Left renal pelvis (tissue), 4 donors: ENCODE measurements around the gene PLEKHA7. TPM values are rescaled to one million over a fixed set of nuclear protein-coding genes. Genes with fewer than 3 reads are reported as not detected.
"Not testable (repeated sequence)": the region's sequence is repeated elsewhere in the genome, so short reads cannot be mapped to it uniquely, and the experiment has no call there.

Experiments
- DNase-seq, 4 donors: peaks; one replicate each; pipeline ENCODE4 v3.0.0-alpha.2; 2013; ENCODE audit warnings: low read depth in 4 of 4, low spot score in 3 of 4
- polyA plus RNA-seq, 4 donors: library from polyadenylated mRNA; unstranded; fragments of 120-200 nt; gene quantifications; one replicate each; pipeline ENCODE4 v1.2.1, GENCODE V29; 2013; ENCODE audit not compliant: insufficient read length in 4 of 4

Gene PLEKHA7
- polyA plus RNA-seq: 10 to 100 TPM in 3 of 4 donors, 1 to 10 TPM in 1; 5.4 to 55.4 (median 47.2) TPM

- no peak for DNase-seq
Observed at GRCh38 chr11:17014321-17014832, at the start of gene PLEKHA7. TSS of gene PLEKHA7 (minus strand) at chr11:17014414. CDS start at chr11:17014401, 13 bp downstream.

DNA sequence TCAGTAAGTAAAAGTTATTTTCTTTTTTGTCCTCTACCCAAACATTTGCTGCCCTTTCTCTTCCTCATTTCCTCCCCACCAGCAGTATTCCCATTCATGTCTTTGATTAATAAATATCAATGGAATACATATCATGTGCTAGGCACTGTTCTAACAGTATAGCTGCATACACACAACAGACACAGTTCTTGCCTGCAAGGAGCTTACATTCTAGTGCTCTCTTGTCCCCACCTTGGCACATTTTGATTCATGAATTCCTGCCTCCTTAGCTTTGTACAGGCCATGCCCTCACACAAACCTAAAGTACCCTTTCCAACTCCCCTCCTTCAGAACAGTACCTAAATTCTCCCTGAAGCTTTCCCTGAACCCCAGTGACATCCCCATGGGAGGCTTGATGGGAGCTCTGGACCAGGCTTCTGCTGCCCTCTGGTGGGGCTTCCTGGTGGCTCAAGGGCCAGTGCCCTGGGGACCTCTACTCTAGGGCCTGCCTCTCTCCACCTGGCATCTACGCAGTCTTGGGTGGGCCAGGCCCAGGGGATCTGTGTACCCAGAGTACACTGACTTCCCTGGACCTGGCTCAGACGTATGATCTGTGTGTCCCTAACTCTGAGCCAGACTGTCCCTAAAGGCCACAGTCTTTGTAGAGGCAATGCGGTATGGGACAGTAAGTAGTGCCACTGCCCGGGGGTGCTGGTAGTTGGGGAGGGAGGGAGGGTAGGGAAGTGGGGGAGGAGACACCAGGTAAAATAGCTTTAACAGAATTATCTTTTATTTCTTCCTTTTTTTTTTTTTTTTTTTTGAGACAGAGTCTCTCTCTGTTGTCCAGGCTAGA lies 49.2 kb upstream of the PLEKHA7 start:
- no peak for DNase-seq

DNA sequence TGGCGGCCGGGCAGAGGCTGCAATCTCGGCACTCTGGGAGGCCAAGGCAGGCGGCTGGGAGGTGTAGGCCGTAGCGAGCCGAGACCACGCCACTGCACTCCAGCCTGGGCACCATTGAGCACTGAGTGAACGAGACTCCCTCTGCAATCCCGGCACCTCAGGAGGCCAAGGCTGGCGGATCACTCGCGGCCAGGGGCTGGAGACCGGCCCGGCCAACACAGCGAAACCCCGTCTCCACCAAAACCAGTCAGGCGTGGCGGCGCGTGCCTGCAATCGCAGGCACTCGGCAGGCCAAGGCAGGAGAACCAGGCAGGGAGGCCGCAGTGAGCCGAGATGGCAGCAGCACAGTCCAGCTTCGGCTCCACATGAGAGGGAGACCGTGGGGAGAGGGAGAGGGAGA lies 36.9 kb upstream of the PLEKHA7 start:
- DNase-seq: not testable (repeated sequence)

GRCh38 chr11:17048491-17048890 lies 34.3 kb upstream of the PLEKHA7 start:
- not testable (repeated sequence) for DNase-seq

GRCh38 chr11:17046690-17047089 lies 32.5 kb upstream of the PLEKHA7 start:
- DNase-seq: no peak

DNA sequence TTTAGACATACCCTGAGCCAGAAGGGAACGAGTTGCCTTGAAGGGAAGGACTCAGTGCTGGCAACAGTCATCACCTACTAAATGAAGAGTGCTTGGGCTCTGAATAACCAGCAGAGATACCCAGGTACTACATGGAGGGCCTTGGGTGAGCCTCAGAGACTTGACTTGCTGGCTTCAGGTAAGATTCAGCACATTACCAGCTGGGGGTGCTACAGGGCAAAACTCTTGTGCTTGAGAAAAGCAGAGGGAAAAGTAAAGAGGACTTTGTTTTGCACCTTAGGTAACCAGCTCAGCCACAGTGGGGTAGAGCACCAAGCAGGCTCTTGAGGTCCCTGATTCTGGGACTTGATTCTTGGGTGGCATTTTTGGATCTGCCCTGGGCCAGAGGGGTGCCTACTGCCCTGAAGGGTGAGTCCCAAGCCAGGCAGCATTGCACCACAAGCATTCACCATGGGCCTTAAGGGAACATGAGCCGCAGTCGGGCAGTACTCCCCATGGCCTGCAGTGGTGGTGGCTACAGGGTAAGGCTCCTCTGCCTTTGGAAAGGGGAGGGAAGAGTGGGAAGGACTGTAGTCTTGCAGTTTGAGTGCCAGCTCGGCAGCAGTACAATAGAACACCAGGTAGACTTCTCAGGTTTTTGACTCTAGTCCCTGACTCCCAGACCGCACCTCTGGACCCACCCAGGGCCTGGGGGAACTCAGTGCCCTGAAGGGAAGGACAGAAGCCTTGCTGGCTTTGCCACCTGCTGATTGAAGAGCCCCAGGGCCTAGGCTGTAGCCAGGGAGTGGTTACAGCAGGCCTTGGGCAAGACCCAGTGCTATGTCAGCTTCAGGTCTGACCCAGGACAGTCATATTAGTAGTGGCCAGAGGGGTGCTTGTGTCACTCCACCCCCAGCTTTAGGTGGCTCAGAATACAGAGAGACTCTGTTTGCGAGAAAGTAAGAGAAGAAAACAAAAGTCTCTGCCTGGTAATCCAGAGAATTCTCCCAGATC lies 22.7 kb upstream of the PLEKHA7 start:
- DNase-seq: no peak

DNA sequence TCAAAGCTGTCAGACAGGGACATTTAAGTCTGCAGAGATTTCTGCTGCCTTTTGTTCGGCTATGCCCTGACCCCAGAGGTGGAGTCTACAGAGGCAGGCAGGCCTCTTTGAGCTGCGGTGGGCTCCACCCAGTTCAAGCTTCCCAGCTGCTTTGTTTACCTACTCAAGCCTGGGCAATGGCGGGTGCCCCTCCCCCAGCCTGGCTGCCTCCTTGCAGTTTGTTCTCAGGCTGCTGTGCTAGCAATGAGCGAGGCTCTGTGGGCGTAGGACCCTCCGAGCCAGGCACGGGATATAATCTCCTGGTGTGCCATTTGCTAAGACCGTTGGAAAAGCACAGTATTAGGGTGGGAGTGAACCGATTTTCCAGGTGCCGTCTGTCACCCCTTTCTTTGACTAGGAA lies 19.8 kb upstream of the PLEKHA7 start:
- DNase-seq: not testable (repeated sequence)

DNA sequence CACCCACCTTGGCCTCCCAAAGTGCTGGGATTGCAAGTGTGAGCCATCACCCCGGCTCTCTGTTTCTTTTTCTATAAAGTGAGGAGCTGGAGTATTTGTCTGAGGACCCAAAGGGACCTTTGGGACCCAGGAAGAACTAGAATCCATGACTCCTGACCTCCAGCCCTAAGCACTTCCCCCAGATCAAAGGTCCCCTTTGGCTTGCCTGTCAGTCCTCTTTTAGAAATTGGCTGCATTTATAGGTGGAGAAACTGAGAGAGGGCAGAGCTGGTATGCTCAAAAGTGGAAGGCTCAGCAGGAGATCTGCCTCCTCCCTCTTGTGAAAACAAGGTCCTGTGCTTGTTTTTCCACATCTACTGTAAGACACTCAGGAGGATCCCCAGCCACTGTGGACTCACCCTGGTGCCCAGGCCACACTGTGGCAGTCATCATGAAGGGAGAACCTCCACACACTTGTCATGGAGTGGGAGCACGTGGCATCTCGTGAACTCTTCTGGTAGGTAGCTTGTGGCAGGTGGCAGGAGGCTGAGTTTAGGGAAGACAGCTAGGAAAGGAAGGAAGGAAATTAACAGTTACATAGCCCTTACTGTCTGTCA lies 12.4 kb upstream of the PLEKHA7 start:
- no peak for DNase-seq

DNA sequence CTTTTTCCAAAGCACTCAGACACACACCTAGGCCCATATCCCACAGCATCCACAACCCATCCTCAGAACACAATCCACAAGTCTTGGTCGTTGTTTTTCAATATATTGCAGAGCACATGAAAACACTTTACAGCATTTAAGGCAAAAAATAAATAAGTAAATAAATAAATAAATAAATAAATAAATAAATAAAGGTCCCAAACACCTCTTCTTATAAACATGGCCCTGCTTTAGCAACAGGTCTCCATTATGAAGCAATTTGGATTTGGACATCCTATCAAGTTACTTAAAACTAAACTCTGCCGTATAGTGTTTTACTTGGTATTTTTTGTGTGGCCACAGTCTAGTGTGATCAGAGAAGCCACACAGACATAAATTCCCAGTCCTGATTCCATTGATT lies 10.7 kb upstream of the PLEKHA7 start:
- no peak for DNase-seq

DNA sequence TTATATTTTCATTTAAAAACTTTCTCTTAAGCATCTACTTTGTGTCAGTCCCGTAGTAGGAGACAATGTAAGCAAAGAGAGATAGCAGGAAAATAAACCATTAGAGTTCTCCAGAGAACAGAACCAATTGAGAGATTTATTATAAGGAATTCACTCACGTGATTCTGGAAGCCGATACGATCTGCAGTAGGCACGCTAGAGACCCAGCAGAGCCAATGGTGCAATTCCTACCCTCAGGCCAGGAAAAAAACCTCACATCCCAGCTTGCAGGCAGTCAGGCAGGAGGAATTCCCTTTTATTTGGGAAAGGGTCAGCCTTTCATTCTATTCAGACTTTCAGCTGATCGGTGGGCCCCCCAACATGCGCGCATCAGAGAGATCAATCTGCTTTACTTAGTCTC lies 7.3 kb upstream of the PLEKHA7 start:
- DNase-seq: no peak

GRCh38 chr11:17020831-17021230 lies 6.6 kb upstream of the PLEKHA7 start:
- no peak for DNase-seq

- no peak for DNase-seq
Observed at GRCh38 chr11:17019232-17019631, 5.0 kb upstream of the PLEKHA7 start.

DNA sequence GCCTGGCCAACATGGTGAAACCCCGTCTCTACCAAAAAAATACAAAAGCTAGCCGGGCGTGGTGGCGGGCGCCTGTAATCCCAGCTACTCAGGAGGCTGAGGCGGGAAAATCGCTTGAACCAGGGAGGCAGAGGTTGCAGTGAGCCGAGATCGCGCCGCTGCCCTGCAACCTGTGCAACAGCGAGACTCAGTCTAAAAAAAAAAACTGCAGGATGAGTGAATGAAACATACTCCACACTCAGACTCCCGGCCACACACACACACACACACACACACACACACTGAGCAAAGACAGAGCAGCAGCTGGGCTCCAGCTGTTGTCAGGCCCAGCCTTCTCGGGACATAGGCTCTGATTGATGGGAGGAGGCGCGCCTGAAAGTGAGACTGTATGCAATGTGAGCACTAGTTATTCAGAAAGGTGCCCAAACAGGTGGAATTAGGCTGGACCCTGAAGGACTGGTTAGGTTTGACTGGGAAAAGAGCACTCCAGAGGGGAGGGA lies 1.5 kb upstream of the PLEKHA7 start:
- no peak for DNase-seq

DNA sequence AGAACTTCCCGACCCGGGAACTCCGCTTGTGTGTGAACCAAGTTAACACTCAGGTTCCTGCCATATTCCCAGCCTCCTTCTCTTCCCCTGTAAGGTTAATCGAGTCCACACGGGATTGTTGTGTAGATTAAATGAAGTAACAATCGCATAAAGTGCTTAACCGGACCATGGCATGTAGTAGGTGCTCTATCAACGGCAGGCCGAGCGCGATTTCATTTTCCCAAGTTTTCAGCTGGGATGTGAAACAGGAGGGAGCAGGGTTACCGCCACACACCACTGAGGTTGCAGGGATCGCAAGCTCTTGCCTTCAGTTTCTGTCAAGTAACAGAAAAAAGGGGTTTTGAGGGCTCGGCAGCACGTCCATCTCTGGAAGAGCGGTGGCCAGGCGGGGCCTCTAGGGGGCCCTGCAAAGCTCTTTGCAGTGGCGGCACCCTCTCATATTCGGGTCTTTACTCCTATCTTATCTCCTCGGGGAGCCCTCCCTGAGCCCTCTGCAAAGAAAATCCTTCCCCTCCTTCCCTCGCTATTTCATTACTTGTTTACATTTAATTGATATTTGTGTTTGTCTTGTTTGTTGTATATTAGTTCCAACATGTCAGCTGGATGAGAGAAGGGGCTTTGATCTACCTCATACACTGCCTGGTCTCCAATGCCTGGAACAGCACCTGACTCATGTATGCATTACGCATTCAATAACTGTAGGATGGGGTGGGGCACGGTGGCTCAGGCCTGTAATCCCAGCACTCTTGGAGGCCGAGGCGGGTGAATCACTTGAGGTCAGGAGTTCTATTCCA lies 816 bp upstream of the PLEKHA7 start:
- DNase-seq: no peak

- no peak for DNase-seq
Observed at GRCh38 chr11:17013548-17014320, 480 bp downstream of the PLEKHA7 start.

GRCh38 chr11:17012712-17013547 lies 1.3 kb downstream of the PLEKHA7 start:
- no peak for DNase-seq

DNA sequence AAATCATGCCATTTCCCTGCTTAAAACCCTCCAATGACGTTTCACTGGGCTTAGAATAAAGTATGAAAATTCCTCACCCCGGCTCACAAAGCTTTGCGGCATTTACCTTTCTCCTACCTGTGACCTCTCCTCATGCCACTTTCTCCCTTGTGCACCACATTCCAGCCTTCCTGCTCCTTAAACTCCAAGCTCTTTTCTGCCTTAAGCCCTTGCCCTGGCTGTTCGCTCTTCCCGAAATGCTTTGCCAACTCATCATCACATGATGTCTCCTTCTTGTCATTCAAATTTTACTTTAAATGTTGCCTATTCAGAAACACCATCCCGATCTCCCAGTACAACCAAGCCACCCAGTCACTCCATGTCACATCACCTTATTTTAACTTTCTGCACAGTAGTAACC lies 2.0 kb downstream of the PLEKHA7 start:
- no peak for DNase-seq

- no peak for DNase-seq
Observed at GRCh38 chr11:17010851-17011420, 3.3 kb downstream of the PLEKHA7 start.
